HEK293 (cell line): ENCODE data around the gene DDX39A.

Experiments used
- CTCF ChIP-seq: fragments of 450-650 bp; formaldehyde crosslinking; IDR thresholded peaks from 2 replicates; pipeline ENCODE4 v1.5.1; 2016; ENCODE audit warnings: missing biosample characterization, missing genetic modification characterization
- KLF10 ChIP-seq: fragments of 450-650 bp; IDR thresholded peaks from 2 replicates; pipeline ENCODE4 v1.5.1; 2018; ENCODE audit warnings: missing biosample characterization, mild to moderate bottlenecking, missing genetic modification characterization
- PBX3 ChIP-seq: sonication (generic); formaldehyde crosslinking; IDR thresholded peaks from 2 replicates; pipeline ENCODE4 v1.8.1; 2022; ENCODE audit warnings: mild to moderate bottlenecking, moderate library complexity, missing genetic modification reagents
- TRIM28 ChIP-seq: IDR thresholded peaks from 2 replicates; pipeline ENCODE4 v1.6.1; 2011; ENCODE audit warnings: low read length, control low read depth, borderline replicate concordance
- ZBTB21 ChIP-seq: fragments of 450-650 bp; formaldehyde crosslinking; IDR thresholded peaks from 2 replicates; pipeline ENCODE4 v1.5.1; 2017; ENCODE audit warnings: missing biosample characterization, missing genetic modification characterization
- ZEB2 ChIP-seq: fragments of 450-650 bp; formaldehyde crosslinking; IDR thresholded peaks from 2 replicates; pipeline ENCODE4 v1.5.1; 2016; ENCODE audit warnings: missing biosample characterization, missing genetic modification characterization
- ZNF184 ChIP-seq: fragments of 450-650 bp; IDR thresholded peaks from 2 replicates; pipeline ENCODE4 v1.5.1; 2018; ENCODE audit warnings: missing biosample characterization, mild to moderate bottlenecking, missing genetic modification characterization
- ZNF354C ChIP-seq: fragments of 450-650 bp; formaldehyde crosslinking; IDR thresholded peaks from 2 replicates; pipeline ENCODE4 v1.5.1; 2016; ENCODE audit warnings: missing biosample characterization, missing genetic modification characterization, low read depth, borderline replicate concordance
- ZNF707 ChIP-seq: fragments of 450-650 bp; formaldehyde crosslinking; IDR thresholded peaks from 2 replicates; pipeline ENCODE4 v1.5.1; 2016; ENCODE audit warnings: missing biosample characterization, missing genetic modification characterization
- ZNF777 ChIP-seq: fragments of 450-650 bp; formaldehyde crosslinking; IDR thresholded peaks from 2 replicates; pipeline ENCODE4 v1.5.1; 2017; ENCODE audit warnings: missing biosample characterization, missing genetic modification characterization, borderline replicate concordance
- TF ChIP-seq, protein P1 (sequence below): fragments of 450-650 bp; formaldehyde crosslinking; IDR thresholded peaks from 2 replicates; pipeline ENCODE4 v1.5.1; 2016; ENCODE audit warnings: missing biosample characterization, missing genetic modification characterization, low read depth
- TF ChIP-seq, protein P2 (sequence below): fragments of 450-650 bp; formaldehyde crosslinking; IDR thresholded peaks from 2 replicates; pipeline ENCODE4 v1.5.1; 2016; ENCODE audit warnings: missing biosample characterization, missing genetic modification characterization

GRCh38 chr19:14427461-14427860 lies 8.3 kb upstream of the DDX39A start:
- TF ChIP-seq, protein P1, sequence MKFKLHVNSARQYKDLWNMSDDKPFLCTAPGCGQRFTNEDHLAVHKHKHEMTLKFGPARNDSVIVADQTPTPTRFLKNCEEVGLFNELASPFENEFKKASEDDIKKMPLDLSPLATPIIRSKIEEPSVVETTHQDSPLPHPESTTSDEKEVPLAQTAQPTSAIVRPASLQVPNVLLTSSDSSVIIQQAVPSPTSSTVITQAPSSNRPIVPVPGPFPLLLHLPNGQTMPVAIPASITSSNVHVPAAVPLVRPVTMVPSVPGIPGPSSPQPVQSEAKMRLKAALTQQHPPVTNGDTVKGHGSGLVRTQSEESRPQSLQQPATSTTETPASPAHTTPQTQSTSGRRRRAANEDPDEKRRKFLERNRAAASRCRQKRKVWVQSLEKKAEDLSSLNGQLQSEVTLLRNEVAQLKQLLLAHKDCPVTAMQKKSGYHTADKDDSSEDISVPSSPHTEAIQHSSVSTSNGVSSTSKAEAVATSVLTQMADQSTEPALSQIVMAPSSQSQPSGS (tag by site-specific recombination), result no peak
- no peak for TF ChIP-seq TRIM28
- no peak for TF ChIP-seq CTCF (tag by site-specific recombination)
- no peak for TF ChIP-seq PBX3
- TF ChIP-seq, protein P2, sequence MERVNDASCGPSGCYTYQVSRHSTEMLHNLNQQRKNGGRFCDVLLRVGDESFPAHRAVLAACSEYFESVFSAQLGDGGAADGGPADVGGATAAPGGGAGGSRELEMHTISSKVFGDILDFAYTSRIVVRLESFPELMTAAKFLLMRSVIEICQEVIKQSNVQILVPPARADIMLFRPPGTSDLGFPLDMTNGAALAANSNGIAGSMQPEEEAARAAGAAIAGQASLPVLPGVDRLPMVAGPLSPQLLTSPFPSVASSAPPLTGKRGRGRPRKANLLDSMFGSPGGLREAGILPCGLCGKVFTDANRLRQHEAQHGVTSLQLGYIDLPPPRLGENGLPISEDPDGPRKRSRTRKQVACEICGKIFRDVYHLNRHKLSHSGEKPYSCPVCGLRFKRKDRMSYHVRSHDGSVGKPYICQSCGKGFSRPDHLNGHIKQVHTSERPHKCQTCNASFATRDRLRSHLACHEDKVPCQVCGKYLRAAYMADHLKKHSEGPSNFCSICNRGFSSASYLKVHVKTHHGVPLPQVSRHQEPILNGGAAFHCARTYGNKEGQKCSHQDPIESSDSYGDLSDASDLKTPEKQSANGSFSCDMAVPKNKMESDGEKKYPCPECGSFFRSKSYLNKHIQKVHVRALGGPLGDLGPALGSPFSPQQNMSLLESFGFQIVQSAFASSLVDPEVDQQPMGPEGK (tag by site-specific recombination), result no peak
- TF ChIP-seq ZNF184 (tag by site-specific recombination), result no peak
- no peak for TF ChIP-seq ZBTB21
- no peak for TF ChIP-seq ZNF777 (tag by site-specific recombination)
- TF ChIP-seq ZNF707, result no peak
- no peak for TF ChIP-seq ZEB2 (tag by site-specific recombination)
- no peak for TF ChIP-seq ZNF354C
- no peak for TF ChIP-seq KLF10 (tag by site-specific recombination)
